ENCODE results near the gene ADGRG6.

DNA sequence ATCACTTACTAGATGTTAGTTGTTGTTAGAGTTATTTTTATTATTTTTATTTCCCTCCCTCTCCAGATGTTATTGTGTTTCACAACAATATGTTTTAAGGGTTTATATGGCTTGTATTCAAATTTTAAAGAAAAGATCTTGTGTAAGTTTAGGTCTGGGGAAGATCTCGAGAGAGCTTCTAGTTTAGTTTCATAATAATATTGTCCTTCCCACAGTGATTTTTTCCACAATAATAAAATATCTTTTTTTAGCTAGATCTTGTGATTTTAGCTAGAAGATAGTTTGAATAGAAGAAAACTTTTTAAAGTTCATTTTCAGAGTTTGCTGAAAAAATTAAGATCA is 55.0 kb downstream of the ADGRG6 start:
- TF ChIP-seq YY1 (IDR thresholded peaks at IDR 0.05) (no peak), ATF3 (IDR thresholded peaks at IDR 0.05) (no peak), EGR1 (IDR thresholded peaks at IDR 0.05; ENCODE audit: low read depth in 2 of 2) (no peak), TAF1 (conservative IDR thresholded peaks at IDR 0.05) (no peak), SP1 (IDR thresholded peaks at IDR 0.05) (no peak), RAD21 (IDR thresholded peaks at IDR 0.05) (no peak), MAX (IDR thresholded peaks at IDR 0.05) (no peak), NR2F2 (IDR thresholded peaks at IDR 0.05) (no peak), REST (IDR thresholded peaks at IDR 0.05) (no peak), FOXA1 (IDR thresholded peaks at IDR 0.05) (no peak)
- TF ChIP-seq, protein P1, sequence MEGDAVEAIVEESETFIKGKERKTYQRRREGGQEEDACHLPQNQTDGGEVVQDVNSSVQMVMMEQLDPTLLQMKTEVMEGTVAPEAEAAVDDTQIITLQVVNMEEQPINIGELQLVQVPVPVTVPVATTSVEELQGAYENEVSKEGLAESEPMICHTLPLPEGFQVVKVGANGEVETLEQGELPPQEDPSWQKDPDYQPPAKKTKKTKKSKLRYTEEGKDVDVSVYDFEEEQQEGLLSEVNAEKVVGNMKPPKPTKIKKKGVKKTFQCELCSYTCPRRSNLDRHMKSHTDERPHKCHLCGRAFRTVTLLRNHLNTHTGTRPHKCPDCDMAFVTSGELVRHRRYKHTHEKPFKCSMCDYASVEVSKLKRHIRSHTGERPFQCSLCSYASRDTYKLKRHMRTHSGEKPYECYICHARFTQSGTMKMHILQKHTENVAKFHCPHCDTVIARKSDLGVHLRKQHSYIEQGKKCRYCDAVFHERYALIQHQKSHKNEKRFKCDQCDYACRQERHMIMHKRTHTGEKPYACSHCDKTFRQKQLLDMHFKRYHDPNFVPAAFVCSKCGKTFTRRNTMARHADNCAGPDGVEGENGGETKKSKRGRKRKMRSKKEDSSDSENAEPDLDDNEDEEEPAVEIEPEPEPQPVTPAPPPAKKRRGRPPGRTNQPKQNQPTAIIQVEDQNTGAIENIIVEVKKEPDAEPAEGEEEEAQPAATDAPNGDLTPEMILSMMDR (IDR thresholded peaks at IDR 0.05; ENCODE audit: low read depth, low read length, missing input control), result no peak
- TF ChIP-seq, protein P2, sequence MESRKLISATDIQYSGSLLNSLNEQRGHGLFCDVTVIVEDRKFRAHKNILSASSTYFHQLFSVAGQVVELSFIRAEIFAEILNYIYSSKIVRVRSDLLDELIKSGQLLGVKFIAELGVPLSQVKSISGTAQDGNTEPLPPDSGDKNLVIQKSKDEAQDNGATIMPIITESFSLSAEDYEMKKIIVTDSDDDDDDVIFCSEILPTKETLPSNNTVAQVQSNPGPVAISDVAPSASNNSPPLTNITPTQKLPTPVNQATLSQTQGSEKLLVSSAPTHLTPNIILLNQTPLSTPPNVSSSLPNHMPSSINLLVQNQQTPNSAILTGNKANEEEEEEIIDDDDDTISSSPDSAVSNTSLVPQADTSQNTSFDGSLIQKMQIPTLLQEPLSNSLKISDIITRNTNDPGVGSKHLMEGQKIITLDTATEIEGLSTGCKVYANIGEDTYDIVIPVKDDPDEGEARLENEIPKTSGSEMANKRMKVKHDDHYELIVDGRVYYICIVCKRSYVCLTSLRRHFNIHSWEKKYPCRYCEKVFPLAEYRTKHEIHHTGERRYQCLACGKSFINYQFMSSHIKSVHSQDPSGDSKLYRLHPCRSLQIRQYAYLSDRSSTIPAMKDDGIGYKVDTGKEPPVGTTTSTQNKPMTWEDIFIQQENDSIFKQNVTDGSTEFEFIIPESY (IDR thresholded peaks at IDR 0.05), result no peak

All from liver (tissue), 3 donors.